ENCODE results near the gene SMG5.

DNA sequence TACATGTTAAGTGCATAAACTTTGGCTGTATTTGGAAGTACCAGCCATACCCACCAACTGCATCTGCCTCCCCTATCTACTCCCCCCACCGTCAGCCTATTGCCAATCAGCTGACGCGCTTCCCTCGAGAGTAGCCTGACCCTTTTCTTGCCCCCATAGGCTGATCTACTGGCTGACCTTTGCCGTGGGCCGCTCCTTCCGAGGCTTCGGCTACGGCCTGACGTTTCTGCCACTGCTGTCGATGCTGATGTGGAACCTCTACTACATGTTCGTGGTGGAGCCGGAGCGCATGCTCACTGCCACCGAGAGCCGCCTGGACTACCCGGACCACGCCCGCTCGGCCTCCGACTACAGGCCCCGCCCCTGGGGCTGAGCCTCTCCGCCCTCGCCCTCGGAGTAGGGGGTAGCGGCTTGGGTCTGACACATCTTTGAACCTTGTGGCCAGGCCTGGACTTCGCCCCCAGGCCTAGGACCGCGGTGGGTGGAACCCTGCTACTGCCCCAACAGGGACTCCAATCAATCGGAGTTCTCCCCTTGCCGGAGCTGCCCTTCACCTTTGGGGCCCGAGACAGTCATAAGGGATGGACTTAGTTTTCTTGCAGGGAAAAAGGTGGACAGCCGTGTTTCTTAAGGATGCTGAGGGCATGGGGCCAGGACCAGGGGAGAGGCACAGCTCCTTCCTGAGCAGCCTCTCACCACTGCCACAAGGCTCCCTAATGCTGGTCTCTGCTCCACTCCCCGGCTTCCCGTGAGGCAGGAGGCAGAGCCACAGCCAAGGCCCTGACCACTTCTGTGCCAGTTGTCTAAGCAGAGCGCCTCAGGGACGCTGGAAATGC is 8.8 kb upstream of the SMG5 start:
- no peak for TF ChIP-seq CTCF (optimal IDR thresholded peaks at IDR 0.05 in 1 of 3, IDR thresholded peaks at IDR 0.05 in 1 of 3, conservative IDR thresholded peaks at IDR 0.05 in 1 of 3; ENCODE audit: extremely low read depth in 1 of 3, insufficient read depth in 2 of 3, low read length in 3 of 3)
- no peak for TF ChIP-seq EZH2 (IDR thresholded peaks at IDR 0.05; ENCODE audit: low read length)
